Measurements from ENCODE around the gene CSPG4.

GRCh38 chr15:75636026-75636425 lies 76.6 kb downstream of the CSPG4 start:
- no peak for TF ChIP-seq CSRNP3 (CRISPR knock-in tag; IDR thresholded peaks at IDR 0.05)
- no peak for TF ChIP-seq ZNF565 (CRISPR knock-in tag; conservative IDR thresholded peaks at IDR 0.05; ENCODE audit: low read depth)
- no peak for TF ChIP-seq BACH2 (CRISPR knock-in tag; IDR thresholded peaks at IDR 0.05; ENCODE audit: borderline replicate concordance)
- no peak for TF ChIP-seq CREB5 (CRISPR knock-in tag; IDR thresholded peaks at IDR 0.05; ENCODE audit: low read depth)
- no peak for TF ChIP-seq PATZ1 (CRISPR knock-in tag; IDR thresholded peaks at IDR 0.05; ENCODE audit: borderline replicate concordance)
- no peak for TF ChIP-seq CSDC2 (CRISPR knock-in tag; IDR thresholded peaks at IDR 0.05)
- TF ChIP-seq ZFP30 (CRISPR knock-in tag; IDR thresholded peaks at IDR 0.05), result no peak
- no peak for TF ChIP-seq ARNTL (CRISPR knock-in tag; IDR thresholded peaks at IDR 0.05; ENCODE audit: borderline replicate concordance, low read depth)
- TF ChIP-seq RARB (CRISPR knock-in tag; IDR thresholded peaks at IDR 0.05), result no peak
- TF ChIP-seq TOX (CRISPR knock-in tag; IDR thresholded peaks at IDR 0.05; ENCODE audit: borderline replicate concordance), result no peak
- no peak for TF ChIP-seq PPARA (CRISPR knock-in tag; IDR thresholded peaks at IDR 0.05; ENCODE audit: borderline replicate concordance)
- TF ChIP-seq OSR1 (CRISPR knock-in tag; IDR thresholded peaks at IDR 0.05), result no peak
- no peak for TF ChIP-seq ZC3H10 (CRISPR knock-in tag; IDR thresholded peaks at IDR 0.05)
- TF ChIP-seq POU6F1 (CRISPR knock-in tag; IDR thresholded peaks at IDR 0.05; ENCODE audit: borderline replicate concordance, low read depth), result no peak
